ENCODE data around the gene KLK14. TPM values are rescaled to one million over a fixed set of nuclear protein-coding genes. Genes with fewer than 3 reads are reported as not detected.

The KLK14 gene
- total RNA-seq, 1 experiment from 2014 or later = not detected

DNA sequence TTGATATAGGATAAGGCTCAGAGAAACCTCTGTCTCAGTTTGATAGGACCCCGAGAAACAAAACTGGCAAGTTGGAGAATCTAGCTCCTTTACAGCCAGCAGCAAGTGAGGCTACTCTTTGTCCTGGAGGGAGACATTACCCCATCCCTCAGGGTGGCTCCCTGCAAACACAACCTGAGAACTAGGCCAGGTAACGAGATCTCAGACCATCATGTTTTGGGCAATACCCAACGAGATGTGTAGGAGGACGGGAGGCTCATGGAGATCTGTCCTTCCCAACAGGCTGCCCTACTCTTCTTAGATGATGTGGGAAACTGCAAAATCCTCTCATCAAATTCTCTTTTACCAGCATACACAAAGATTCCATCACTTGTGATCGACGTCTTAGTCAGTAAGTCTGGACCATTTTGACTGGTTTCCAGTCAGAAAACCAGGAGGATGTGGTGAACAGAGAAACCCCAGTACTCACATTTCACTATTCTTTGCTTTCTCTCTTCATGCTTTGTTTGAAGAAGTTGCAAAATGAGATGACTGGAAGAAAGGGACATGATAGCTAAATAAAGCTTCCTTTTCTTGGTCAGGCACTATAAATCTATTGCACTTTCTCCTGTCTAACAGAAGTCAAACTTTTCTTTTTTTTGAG is 31.5 kb upstream of the KLK14 start:
- in situ Hi-C loops (cut with HindIII; ENCODE audit: low pct_unique_long_range_greater_than_20kb, low sequenced_read_pairs) = no loop called here
- no peak for DNase-seq (ENCODE audit: low read depth, low spot score)

GRCh38 chr19:51111606-51112005 is 28.9 kb upstream of the KLK14 start:
- peak; percentile 30 for DNase-seq (ENCODE audit: low read depth, low spot score)
- in situ Hi-C loops (cut with HindIII; ENCODE audit: low pct_unique_long_range_greater_than_20kb, low sequenced_read_pairs) = no loop called here

DNA sequence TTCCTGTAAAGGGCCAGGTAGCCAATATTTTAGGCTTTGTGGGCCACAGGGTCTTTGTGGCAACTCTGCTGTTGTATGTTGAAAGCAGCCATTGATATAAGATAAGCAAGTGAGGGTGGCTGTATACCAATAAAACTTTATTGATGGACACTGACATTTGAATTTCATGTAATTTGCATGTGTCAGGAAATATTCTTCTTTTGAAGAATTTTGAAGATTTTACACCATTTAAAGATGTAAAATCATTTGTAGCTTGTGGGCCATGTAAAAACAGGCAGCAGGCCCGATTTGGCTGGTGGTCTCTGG is 27.9 kb upstream of the KLK14 start:
- in situ Hi-C loops (cut with HindIII; ENCODE audit: low pct_unique_long_range_greater_than_20kb, low sequenced_read_pairs) = no loop called here
- no peak for DNase-seq (ENCODE audit: low read depth, low spot score)

- in situ Hi-C loops (cut with HindIII; ENCODE audit: low pct_unique_long_range_greater_than_20kb, low sequenced_read_pairs) = no loop called here
- no peak for DNase-seq (ENCODE audit: low read depth, low spot score)
These were observed 26.1 kb upstream of the KLK14 start for GRCh38 chr19:51108805-51109146.

- DNase-seq (ENCODE audit: low read depth, low spot score) = peak; percentile 99
- in situ Hi-C loops (cut with HindIII; ENCODE audit: low pct_unique_long_range_greater_than_20kb, low sequenced_read_pairs) = no loop called here
These were observed 25.5 kb upstream of the KLK14 start, which contains the start of gene CTU1 for GRCh38 chr19:51108066-51108804. Gene CTU1, minus strand, starts transcription at chr19:51108409. Its CDS starts 3,840 bp downstream, at chr19:51104569.

- no peak for DNase-seq (ENCODE audit: low read depth, low spot score)
These were observed 24.8 kb upstream of the KLK14 start for GRCh38 chr19:51107406-51108065.

DNA sequence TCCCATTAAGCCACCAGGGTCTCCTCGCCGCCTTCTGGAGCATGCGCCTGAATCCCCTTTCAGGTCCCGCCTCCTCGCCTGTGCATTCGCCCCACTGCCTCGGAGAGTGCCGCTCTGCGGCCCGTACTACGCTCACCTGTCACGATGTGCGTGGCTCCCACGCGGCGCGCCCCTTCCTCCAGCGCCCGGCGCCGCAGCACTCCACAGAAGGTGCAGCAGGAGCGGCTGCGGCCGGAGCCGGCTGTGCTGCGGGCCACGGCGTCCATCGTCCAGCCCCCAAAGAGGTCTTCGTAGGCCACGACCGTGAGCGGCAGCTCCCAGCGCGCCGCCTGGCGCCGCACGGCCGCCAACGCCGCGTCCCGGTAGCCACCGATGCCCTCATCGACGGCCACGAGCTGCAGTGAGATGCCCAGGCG is 21.2 kb upstream of the KLK14 start:
- DNase-seq (ENCODE audit: low read depth, low spot score) = no peak
- in situ Hi-C loops (cut with HindIII; ENCODE audit: low pct_unique_long_range_greater_than_20kb, low sequenced_read_pairs) = no loop called here

More at GRCh38 chr19:51107406-51108065, 24.8 kb upstream of the KLK14 start:
- in situ Hi-C loops (cut with HindIII; ENCODE audit: low pct_unique_long_range_greater_than_20kb, low sequenced_read_pairs) = no loop called here

GRCh38 chr19:51102991-51103390 is 20.3 kb upstream of the KLK14 start:
- no peak for DNase-seq (ENCODE audit: low read depth, low spot score)

GRCh38 chr19:51101171-51101865 is 18.6 kb upstream of the KLK14 start:
- no peak for DNase-seq (ENCODE audit: low read depth, low spot score)
- in situ Hi-C loops (cut with HindIII; ENCODE audit: low pct_unique_long_range_greater_than_20kb, low sequenced_read_pairs) = no loop called here

More at GRCh38 chr19:51102991-51103390, 20.3 kb upstream of the KLK14 start:
- in situ Hi-C loops (cut with HindIII; ENCODE audit: low pct_unique_long_range_greater_than_20kb, low sequenced_read_pairs) = no loop called here

- in situ Hi-C loops (cut with HindIII; ENCODE audit: low pct_unique_long_range_greater_than_20kb, low sequenced_read_pairs) = no loop called here
- DNase-seq (ENCODE audit: low read depth, low spot score) = no peak
These were observed 17.9 kb upstream of the KLK14 start for GRCh38 chr19:51100601-51101000.

DNA sequence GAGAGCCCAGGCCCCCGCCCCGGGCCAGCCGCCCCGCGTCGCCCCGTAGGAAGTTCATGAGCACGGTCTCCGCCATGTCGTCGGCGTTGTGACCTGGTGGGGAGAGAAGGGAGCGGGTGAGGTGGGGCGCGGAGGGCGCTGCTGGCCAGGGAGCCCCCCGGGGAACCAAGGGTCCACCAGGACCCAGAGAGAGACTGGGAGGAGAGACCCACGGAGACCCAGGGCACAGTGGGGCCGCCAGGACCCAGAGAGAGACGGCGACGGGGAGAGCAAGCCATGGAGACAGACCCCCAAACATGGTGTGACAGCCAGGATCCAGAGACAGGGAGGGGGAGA is 16.3 kb upstream of the KLK14 start:
- DNase-seq (ENCODE audit: low read depth, low spot score) = no peak
- in situ Hi-C loops (cut with HindIII; ENCODE audit: low pct_unique_long_range_greater_than_20kb, low sequenced_read_pairs) = no loop called here

GRCh38 chr19:51098365-51099046 is 15.8 kb upstream of the KLK14 start:
- in situ Hi-C loops (cut with HindIII; ENCODE audit: low pct_unique_long_range_greater_than_20kb, low sequenced_read_pairs) = no loop called here
- DNase-seq (ENCODE audit: low read depth, low spot score) = no peak

- no peak for DNase-seq (ENCODE audit: low read depth, low spot score)
- in situ Hi-C loops (cut with HindIII; ENCODE audit: low pct_unique_long_range_greater_than_20kb, low sequenced_read_pairs) = no loop called here
These were observed 15.1 kb upstream of the KLK14 start for GRCh38 chr19:51097796-51098195.

GRCh38 chr19:51097166-51097738 is 14.6 kb upstream of the KLK14 start:
- in situ Hi-C loops (cut with HindIII; ENCODE audit: low pct_unique_long_range_greater_than_20kb, low sequenced_read_pairs) = no loop called here
- peak; percentile 64 for DNase-seq (ENCODE audit: low read depth, low spot score)

DNA sequence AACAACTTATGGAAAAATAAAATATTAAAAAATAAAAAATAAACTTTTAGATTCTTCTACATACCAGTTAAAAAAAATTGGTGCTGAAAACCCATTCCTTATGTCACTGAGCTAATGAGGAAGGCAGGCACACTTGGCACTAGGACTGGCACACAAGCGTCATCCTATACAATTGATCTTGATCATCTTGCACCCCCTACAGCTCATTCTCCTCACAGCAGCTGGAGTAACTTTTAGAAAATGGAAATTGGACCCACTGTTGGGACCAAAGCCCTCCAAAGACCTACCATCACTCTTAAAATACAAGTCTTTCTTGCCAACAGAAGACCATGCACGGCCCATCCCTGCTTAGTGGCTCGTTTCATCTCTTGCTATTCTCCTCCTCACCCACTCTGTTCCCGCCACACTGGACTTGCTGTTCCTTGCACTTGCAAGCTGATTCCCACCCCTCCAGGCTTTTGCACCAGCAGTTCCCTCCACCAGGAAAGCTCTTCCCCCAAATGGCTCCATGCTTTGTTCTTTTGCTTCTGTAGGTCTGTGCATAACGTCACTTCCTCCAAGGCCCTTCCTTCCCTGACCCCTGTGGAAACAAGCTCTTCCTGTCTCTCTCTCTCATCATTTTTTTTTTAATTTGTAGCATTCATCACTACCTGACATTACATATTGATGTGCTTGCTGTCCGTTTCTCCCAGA is 13.9 kb upstream of the KLK14 start:
- in situ Hi-C loops (cut with HindIII; ENCODE audit: low pct_unique_long_range_greater_than_20kb, low sequenced_read_pairs) = no loop called here
- DNase-seq (ENCODE audit: low read depth, low spot score) = peak; percentile 36

DNA sequence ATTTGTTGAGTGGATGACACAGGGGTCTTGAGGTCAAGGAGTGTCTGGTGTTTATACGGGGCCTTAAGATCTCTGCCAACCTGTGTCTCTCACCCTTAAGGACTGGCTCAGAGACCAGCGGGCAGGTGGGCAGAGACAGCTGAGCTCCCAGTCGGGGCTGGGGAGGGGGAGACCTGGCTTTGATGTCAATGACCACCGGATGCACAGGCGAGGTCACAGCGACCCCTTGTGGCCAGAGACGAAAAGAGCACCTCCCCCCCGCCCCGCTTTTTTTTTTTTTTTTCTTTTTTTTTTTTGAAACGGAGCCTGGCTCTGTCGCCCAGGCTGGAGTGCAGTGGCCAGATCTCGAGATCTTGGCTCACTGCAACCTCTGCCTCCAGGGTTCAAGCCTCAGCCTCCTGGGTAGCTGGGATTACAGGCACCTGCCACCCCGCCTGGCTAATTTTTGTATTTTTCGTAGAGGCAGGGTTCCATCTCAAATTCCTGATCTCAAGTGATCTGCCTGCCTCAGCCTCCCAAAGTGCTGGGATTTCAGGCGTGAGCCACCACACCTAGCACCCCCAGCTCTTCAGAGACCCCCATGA is 12.1 kb upstream of the KLK14 start:
- DNase-seq (ENCODE audit: low read depth, low spot score) = peak; percentile 34
- in situ Hi-C loops (cut with HindIII; ENCODE audit: low pct_unique_long_range_greater_than_20kb, low sequenced_read_pairs) = no loop called here
